ENCODE results near the gene MAD2L1BP. TPM values are rescaled to one million over a fixed set of nuclear protein-coding genes. Genes with fewer than 3 reads are reported as not detected.

MAD2L1BP gene
- total RNA-seq, 1 experiment from 2014 or later: 33.5 TPM

DNA sequence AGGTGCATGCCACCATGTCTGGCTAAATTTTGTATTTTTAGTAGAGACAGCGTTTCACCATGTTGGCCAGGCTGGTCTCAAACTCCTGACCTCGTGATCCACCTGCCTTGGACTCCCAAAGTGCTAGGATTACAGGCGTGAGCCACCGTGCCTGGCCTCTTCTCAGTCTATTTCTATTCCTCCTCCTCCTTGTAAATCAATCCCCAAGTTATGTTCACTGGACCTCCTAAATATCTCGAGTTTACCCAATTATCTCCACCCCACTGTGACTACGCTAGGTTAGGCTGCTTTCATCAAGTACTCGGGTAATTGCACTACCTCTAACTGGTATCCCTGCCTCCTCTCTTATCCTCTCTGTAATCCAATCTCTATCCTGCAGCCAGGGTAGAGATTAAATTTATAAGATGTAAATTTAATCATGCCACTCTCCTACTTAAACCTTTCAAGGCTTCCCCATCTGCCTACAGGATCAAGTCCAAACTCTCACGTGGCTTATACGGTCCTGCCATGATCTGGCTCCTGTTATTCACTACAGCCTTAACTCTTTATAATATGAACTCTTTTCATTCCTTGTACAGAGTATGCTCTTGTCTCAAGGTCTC is 837 bp upstream of the MAD2L1BP start:
- ChIA-PET CTCF (interaction anchor here (0.6 to 0.7 kb wide), 2 partner anchors 22 to 125 kb away, joined by 3 read pairs; no protein-coding TSS in a partner anchor), POLR2A (interaction anchor here (0.6 to 1.0 kb wide), 3 partner anchors 47 to 265 kb away, joined by 3 to 4 read pairs (median 3); partner anchors contain the start of gene ZNF318)
- Histone ChIP-seq H3K9me3 (no peaks in the 10 kb centered on the region), H3K4me1 (no peaks in the 10 kb centered on the region; the same call in 1 of the 2 replicates), H3K4me3 (ENCODE audit: low read depth, low read length) (no peak overlapping the region), H3K36me3 (ENCODE audit: control insufficient read depth, insufficient read depth, low read length) (no peaks in the 10 kb centered on the region; the same call in 1 of the 2 replicates), H3K27me3 (replicated peaks; ENCODE audit: control insufficient read depth, insufficient read depth, low read length) (no peaks in the 10 kb centered on the region)
- TF ChIP-seq, protein P1, sequence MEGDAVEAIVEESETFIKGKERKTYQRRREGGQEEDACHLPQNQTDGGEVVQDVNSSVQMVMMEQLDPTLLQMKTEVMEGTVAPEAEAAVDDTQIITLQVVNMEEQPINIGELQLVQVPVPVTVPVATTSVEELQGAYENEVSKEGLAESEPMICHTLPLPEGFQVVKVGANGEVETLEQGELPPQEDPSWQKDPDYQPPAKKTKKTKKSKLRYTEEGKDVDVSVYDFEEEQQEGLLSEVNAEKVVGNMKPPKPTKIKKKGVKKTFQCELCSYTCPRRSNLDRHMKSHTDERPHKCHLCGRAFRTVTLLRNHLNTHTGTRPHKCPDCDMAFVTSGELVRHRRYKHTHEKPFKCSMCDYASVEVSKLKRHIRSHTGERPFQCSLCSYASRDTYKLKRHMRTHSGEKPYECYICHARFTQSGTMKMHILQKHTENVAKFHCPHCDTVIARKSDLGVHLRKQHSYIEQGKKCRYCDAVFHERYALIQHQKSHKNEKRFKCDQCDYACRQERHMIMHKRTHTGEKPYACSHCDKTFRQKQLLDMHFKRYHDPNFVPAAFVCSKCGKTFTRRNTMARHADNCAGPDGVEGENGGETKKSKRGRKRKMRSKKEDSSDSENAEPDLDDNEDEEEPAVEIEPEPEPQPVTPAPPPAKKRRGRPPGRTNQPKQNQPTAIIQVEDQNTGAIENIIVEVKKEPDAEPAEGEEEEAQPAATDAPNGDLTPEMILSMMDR (IDR thresholded peaks at IDR 0.05; ENCODE audit: insufficient read depth in 1 of 2, low read depth in 1 of 2, low read length in 1 of 2, severe bottlenecking in 1 of 2, unreplicated experiment in 1 of 2): no peak
- BruUV-seq (replicated peaks): no TSS peak
- intact Hi-C loops (cut with micrococcal nuclease; ENCODE audit: unreplicated experiment): no loop called here
- H3K27ac Mint-ChIP-seq (ENCODE audit: unreplicated experiment): no peak overlapping the region
- DNase-seq: no peak
- no peaks in the 10 kb centered on the region for H3K27me3 Mint-ChIP-seq (ENCODE audit: insufficient read depth, unreplicated experiment)
- no peaks in the 10 kb centered on the region for H3K9me3 Mint-ChIP-seq (ENCODE audit: unreplicated experiment)
- H3K4me1 Mint-ChIP-seq (ENCODE audit: low read depth, unreplicated experiment): peaks cover 7% of the 10 kb centered on the region
- peak overlapping the region; percentile 99 for H3K4me3 Mint-ChIP-seq (ENCODE audit: unreplicated experiment)
- peaks cover 44% of the 10 kb centered on the region for H3K36me3 Mint-ChIP-seq (ENCODE audit: insufficient read depth, unreplicated experiment)

DNA sequence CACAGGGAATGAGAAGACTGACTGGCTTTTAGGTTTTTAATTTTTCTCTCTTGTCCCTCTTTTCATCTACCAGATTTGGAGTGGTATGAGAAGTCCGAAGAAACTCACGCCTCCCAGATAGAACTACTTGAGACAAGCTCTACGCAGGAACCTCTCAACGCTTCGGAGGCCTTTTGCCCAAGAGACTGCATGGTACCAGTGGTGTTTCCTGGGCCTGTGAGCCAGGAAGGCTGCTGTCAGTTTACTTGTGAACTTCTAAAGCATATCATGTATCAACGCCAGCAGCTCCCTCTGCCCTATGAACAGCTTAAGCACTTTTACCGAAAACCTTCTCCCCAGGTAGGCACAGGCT is 644 bp downstream of the MAD2L1BP start:
- ChIA-PET POLR2A (no interaction called here), CTCF (no interaction called here)
- Mint-ChIP-seq H3K36me3 (ENCODE audit: insufficient read depth, unreplicated experiment) (peaks cover 55% of the 10 kb centered on the region), H3K4me3 (ENCODE audit: unreplicated experiment) (peak overlapping the region; percentile 99), H3K9me3 (ENCODE audit: unreplicated experiment) (no peaks in the 10 kb centered on the region), H3K27me3 (ENCODE audit: insufficient read depth, unreplicated experiment) (no peaks in the 10 kb centered on the region), H3K4me1 (ENCODE audit: low read depth, unreplicated experiment) (peaks cover 7% of the 10 kb centered on the region), H3K27ac (ENCODE audit: unreplicated experiment) (peak overlapping the region; percentile 93)
- no TSS peak for BruUV-seq (replicated peaks)
- H3K9me3 ChIP-seq: no peaks in the 10 kb centered on the region
- peaks cover 1% of the 10 kb centered on the region for H3K36me3 ChIP-seq (ENCODE audit: control insufficient read depth, insufficient read depth, low read length)
- no peaks in the 10 kb centered on the region; the same call in 1 of the 2 replicates for H3K4me1 ChIP-seq
- peak overlapping the region; percentile 80 for H3K4me3 ChIP-seq (ENCODE audit: low read depth, low read length)
- no peak for DNase-seq
- H3K27me3 ChIP-seq (replicated peaks; ENCODE audit: control insufficient read depth, insufficient read depth, low read length): no peaks in the 10 kb centered on the region
- TF ChIP-seq, protein P1 (IDR thresholded peaks at IDR 0.05; ENCODE audit: insufficient read depth in 1 of 2, low read depth in 1 of 2, low read length in 1 of 2, severe bottlenecking in 1 of 2, unreplicated experiment in 1 of 2): no peak
- intact Hi-C loops (cut with micrococcal nuclease; ENCODE audit: unreplicated experiment): no loop called here

DNA sequence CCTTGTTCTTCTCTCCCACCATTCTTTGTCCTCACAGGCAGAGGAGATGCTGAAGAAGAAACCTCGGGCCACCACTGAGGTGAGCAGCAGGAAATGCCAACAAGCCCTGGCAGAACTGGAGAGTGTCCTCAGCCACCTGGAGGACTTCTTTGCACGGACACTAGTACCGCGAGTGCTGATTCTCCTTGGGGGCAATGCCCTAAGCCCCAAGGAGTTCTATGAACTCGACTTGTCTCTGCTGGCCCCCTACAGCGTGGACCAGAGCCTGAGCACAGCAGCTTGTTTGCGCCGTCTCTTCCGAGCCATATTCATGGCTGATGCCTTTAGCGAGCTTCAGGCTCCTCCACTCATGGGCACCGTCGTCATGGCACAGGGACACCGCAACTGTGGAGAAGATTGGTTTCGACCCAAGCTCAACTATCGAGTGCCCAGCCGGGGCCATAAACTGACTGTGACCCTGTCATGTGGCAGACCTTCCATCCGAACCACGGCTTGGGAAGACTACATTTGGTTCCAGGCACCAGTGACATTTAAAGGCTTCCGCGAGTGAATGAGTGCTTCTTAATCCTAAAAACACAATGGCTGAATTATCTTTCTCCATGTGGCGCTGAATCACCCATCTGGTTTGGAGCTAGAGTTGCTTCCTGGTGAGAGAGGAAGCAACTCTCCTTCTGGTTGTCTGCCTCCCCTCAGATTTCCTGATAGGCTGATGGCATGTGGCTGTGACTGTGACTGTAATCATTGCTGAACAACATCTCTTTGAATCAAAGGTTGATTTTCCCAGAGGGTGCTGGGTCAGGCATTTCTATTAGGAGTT is 4.6 kb downstream of the MAD2L1BP start:
- peaks cover 13% of the 10 kb centered on the region for H3K4me1 Mint-ChIP-seq (ENCODE audit: low read depth, unreplicated experiment)
- Histone ChIP-seq H3K9me3 (no peaks in the 10 kb centered on the region), H3K4me3 (ENCODE audit: low read depth, low read length) (no peak overlapping the region), H3K27me3 (replicated peaks; ENCODE audit: control insufficient read depth, insufficient read depth, low read length) (no peaks in the 10 kb centered on the region), H3K36me3 (ENCODE audit: control insufficient read depth, insufficient read depth, low read length) (peaks cover 1% of the 10 kb centered on the region), H3K4me1 (no peaks in the 10 kb centered on the region; the same call in 1 of the 2 replicates)
- POLR2A ChIA-PET: interaction anchor here (0.6 kb wide), 1 partner anchor 11 kb away, joined by 3 read pairs; the partner anchor contains the start of gene GTPBP2
- no peak overlapping the region for H3K4me3 Mint-ChIP-seq (ENCODE audit: unreplicated experiment)
- CTCF ChIA-PET: interaction anchor here (0.6 kb wide), 1 partner anchor 213 kb away, joined by 3 read pairs; the partner anchor contains the start of gene ABCC10
- DNase-seq: no peak
- TF ChIP-seq, protein P1 (IDR thresholded peaks at IDR 0.05; ENCODE audit: insufficient read depth in 1 of 2, low read depth in 1 of 2, low read length in 1 of 2, severe bottlenecking in 1 of 2, unreplicated experiment in 1 of 2): no peak
- intact Hi-C loops (cut with micrococcal nuclease; ENCODE audit: unreplicated experiment): no loop called here
- H3K27me3 Mint-ChIP-seq (ENCODE audit: insufficient read depth, unreplicated experiment): no peaks in the 10 kb centered on the region
- no peaks in the 10 kb centered on the region for H3K9me3 Mint-ChIP-seq (ENCODE audit: unreplicated experiment)
- H3K36me3 Mint-ChIP-seq (ENCODE audit: insufficient read depth, unreplicated experiment): peaks cover 71% of the 10 kb centered on the region
- BruUV-seq (replicated peaks): no TSS peak
- H3K27ac Mint-ChIP-seq (ENCODE audit: unreplicated experiment): no peak overlapping the region
